Stimulated activated CD4-positive, alpha-beta T cell treated with anti-CD3 and anti-CD28 coated beads, Interleukin-12 subunit alpha, Interleukin-12 subunit beta, amount 100 ng/mL, for 48 hours (primary cell): ENCODE measurements around the gene TMEM212.
"Not testable (repeated sequence)": the region's sequence is repeated elsewhere in the genome, so short reads cannot be mapped to it uniquely, and the experiment has no call there.

Experiments
- DNase-seq, 3 donors: peaks; one replicate each; pipeline ENCODE4 v3.0.0-alpha.2; 2020; ENCODE audit warnings: low read depth in 2 of 3, low spot score in 1 of 3

The TMEM212 gene

DNA sequence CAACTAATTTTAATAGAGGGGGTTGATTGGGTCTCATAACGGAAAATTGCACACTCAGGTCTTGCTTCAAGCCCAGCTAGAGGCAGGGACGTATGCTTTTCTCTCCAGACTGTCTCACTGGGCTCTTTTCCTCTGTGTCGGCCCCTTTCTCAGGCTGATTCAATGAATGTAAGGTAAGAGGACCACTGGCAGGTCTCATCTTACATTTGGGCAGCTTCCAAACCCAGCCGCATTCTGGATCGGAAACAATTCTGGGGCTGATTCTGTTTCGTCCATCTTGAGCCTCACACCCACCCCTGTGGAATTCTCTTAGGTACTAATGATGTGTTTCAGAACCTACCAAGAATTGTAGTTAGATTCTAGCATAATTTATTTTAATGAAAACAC, 40.7 kb downstream of the TMEM212 start:
- DNase-seq: no peak

GRCh38 chr3:171888466-171888865, 45.3 kb downstream of the TMEM212 start:
- DNase-seq: no peak

DNA sequence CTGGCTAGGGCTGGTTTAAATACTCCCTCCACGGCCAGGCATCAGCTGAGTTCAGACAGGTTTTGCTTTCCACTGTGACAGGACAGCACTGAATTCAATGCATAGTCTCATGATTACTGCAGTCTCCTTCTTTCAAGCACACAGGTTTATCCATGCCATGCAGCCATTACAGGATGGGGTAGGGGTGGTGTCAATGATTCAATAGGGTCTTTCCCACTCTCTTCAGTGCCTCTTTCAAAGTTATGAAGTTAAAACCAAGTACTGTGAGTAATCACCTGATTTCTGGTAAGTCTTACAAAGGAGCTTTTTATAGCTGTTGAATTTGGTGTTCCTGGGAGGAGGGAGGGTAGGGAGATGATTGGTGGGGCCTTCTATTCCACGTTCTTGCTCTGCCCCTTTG, 47.2 kb downstream of the TMEM212 start:
- DNase-seq: no peak

GRCh38 chr3:171892457-171892856, 49.3 kb downstream of the TMEM212 start:
- no peak for DNase-seq

- no peak for DNase-seq
These were observed 52.1 kb downstream of the TMEM212 start for GRCh38 chr3:171895291-171895690.

DNA sequence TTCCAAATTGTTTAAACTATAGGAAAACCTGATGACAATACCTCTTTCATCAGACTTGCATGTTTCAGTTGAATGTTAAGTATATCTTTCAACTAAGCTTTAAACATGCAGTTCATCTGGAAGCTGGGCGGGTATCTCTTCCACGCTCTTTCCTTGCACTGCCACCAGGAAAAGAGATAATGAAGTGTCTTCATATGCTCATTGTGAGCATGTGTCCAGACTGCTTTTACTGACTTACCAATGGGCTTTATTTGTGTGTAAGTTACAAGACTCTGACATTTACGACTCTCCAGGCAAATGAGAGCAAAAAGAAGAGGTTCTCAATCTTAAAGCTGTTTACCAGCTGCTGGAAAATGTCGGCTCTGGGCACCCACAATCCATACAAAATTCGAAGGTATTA, 52.8 kb downstream of the TMEM212 start:
- no peak for DNase-seq

- DNase-seq: no peak
These were observed 53.2 kb downstream of the TMEM212 start for GRCh38 chr3:171896316-171896715.

DNA sequence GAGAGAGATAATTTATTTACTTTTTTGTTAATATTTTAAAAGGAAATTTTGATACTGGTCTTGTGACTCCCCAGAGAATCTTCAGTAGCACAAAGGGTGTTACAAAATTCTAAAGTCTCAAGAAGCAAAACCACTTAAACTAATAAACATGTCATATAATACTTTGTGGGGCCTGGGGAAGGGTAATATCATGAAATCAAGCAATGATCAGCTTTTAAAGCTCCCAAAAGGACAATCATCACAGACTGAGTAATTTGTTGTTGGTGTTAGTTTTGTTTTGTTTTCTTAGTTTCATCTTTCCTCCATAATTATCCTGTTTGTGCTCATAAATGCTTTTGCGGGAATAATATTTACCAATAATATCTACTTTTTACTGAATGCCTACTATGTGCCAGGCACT, 55.0 kb downstream of the TMEM212 start:
- DNase-seq: no peak

DNA sequence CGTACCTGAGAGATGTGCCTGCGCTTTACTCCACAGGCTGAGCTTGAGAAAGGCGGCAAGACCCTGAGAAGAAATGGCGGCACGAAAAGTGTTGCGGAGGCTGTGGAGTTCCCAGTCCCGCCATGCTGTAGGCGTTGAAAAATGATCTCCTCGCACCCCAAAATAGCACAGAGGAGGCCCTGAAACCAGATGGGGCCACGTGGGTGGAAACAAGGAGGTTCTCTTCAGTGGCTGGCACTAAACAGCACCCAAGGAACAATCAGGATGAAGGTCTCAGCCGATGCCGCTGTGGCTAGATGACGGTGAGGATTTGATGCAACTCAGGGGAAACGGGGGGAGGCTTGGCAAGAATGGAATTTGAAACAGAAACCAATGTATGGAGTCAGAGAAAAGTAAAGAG, 57.3 kb downstream of the TMEM212 start:
- no peak for DNase-seq

GRCh38 chr3:171901615-171902312, 58.6 kb downstream of the TMEM212 start:
- no peak for DNase-seq

GRCh38 chr3:171904829-171905228, 61.7 kb downstream of the TMEM212 start:
- no peak for DNase-seq

DNA sequence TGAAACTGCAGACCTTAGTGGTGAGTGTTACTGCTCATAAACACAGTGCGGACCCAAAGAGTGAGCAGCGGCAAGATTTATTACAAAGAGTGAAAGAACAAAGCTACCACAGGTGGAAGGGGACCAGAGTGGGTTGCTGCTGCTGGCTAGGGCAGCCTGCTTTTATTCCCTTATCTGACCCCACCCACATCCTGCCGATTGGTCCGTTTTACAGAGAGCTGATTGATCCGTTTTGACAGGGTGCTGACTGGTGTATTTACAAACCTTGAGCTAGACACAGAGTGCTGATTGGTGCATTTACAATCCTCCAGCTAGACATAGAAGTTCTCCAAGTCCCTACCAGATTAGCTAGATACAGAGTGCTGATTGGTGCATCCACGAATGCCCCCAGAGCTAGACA, 63.4 kb downstream of the TMEM212 start:
- not testable (repeated sequence) for DNase-seq

DNA sequence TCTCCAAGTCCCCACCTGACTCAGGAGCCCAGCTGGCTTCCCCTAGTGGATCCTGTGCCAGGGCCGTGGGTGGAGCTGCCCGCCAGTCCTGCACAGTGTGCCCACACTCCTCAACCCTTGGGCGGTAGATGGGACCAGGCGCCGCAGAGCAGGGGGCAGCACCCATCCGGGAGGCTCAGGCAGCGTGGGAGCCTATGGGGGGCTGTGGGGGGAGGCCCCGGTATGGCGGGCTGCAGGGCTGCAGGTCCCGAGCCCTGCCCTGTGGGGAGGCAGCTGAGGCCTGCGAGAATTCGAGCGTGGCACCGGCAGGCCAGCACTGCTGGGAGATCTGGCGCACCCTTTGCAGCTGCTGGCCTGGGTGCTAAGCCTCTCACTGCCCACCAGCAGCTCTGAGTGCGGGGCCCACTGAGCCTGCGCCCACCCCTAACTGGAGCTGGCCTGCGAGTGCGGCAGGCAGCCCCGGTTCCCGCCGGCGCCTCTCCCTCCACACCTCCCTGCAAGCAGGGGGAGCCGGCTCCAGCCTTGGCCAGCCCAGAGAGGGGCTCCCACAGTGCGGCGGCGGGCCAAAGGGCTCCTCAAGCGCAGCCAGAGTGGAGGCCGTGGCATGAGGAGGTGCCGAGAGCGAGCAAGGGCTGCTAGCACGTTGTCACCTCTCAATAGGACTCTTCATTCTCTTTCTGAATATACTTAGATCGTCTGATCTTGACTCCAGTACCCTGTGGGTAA, 64.0 kb downstream of the TMEM212 start:
- no peak for DNase-seq

- DNase-seq: no peak
These were observed 64.6 kb downstream of the TMEM212 start for GRCh38 chr3:171907761-171908160.

- no peak for DNase-seq
These were observed 65.6 kb downstream of the TMEM212 start for GRCh38 chr3:171908731-171909130.
